K562 (cell line): ENCODE results near the gene MAP1S. TPM values are rescaled to one million over a fixed set of nuclear protein-coding genes. Genes with fewer than 3 reads are reported as not detected.

Source experiments
- CBFA2T3 ChIP-seq: fragments of 450-650 bp; IDR thresholded peaks from 2 replicates; pipeline ENCODE4 v1.6.1; 2017
- DEAF1 ChIP-seq: fragments of 450-650 bp; formaldehyde crosslinking; IDR thresholded peaks from 2 replicates; pipeline ENCODE4 v1.4.0; 2020; ENCODE audit warnings: mild to moderate bottlenecking, moderate library complexity
- ETV5 ChIP-seq: sonication (generic); formaldehyde crosslinking; IDR thresholded peaks from 2 replicates; pipeline ENCODE4 v1.4.0; 2020; ENCODE audit warnings: low read depth, mild to moderate bottlenecking, missing genetic modification reagents
- GTF3C2 ChIP-seq: IDR thresholded peaks from 3 replicates; pipeline ENCODE4 v1.6.1; 2011; ENCODE audit warnings: borderline replicate concordance, mild to moderate bottlenecking, moderate library complexity; ENCODE audit not compliant: insufficient read length; ENCODE audit errors: extremely low read depth
- HDAC1 ChIP-seq, 2 experiments: fragments of 450-650 bp; IDR thresholded peaks; 2 replicates each; pipeline ENCODE4 v1.6.1; 2016 to 2017; ENCODE audit warnings: inconsistent platforms in 1 of 2, mild to moderate bottlenecking in 1 of 2, moderate library complexity in 1 of 2
- NCOA2 ChIP-seq, 2 experiments: fragments of 450-650 bp; IDR thresholded peaks; 2 replicates each; pipeline ENCODE4 v1.6.1; 2018; ENCODE audit warnings: mild to moderate bottlenecking in 2 of 2, moderate library complexity in 1 of 2; ENCODE audit not compliant: partially characterized antibody in 2 of 2
- POLR2H ChIP-seq: IDR thresholded peaks from 2 replicates; pipeline ENCODE4 v1.6.1; 2016; ENCODE audit warnings: missing genetic modification characterization, low read depth, mild to moderate bottlenecking, control low read depth, missing compliant biosample characterization, moderate library complexity
- PRDM10 ChIP-seq: fragments of 450-650 bp; IDR thresholded peaks from 2 replicates; pipeline ENCODE4 v1.6.1; 2018; ENCODE audit not compliant: partially characterized antibody
- RCOR1 ChIP-seq, 2 experiments: IDR thresholded peaks; 2 replicates each; pipeline ENCODE4 v1.6.1; 2012; ENCODE audit warnings: low read depth in 2 of 2, low read length in 2 of 2, borderline replicate concordance in 1 of 2, improper control_type of control experiment in 1 of 2
- VEZF1 ChIP-seq: fragments of 200-800 bp; sonication (Bioruptor generic); IDR thresholded peaks from 2 replicates; pipeline ENCODE4 v1.6.1; 2017; ENCODE audit warnings: missing genetic modification characterization, missing compliant biosample characterization
- ZNF134 ChIP-seq: fragments of 250-450 bp; sonication (Bioruptor Pico); conservative IDR thresholded peaks from 2 replicates; pipeline ENCODE4 v1.4.0; 2020
- ZNF3 ChIP-seq: fragments of 250-450 bp; sonication (Bioruptor Pico); IDR thresholded peaks from 2 replicates; pipeline ENCODE4 v1.5.0; 2021; ENCODE audit warnings: mild to moderate bottlenecking, moderate library complexity
- ZNF445 ChIP-seq: fragments of 250-450 bp; sonication (Bioruptor Pico); IDR thresholded peaks from 2 replicates; pipeline ENCODE4 v1.4.0; 2020; ENCODE audit warnings: low read depth, mild to moderate bottlenecking, moderate library complexity
- ZNF507 ChIP-seq: conservative IDR thresholded peaks from 2 replicates; pipeline ENCODE4 v1.6.1; 2017; ENCODE audit warnings: missing genetic modification characterization, missing compliant biosample characterization
- ZNF583 ChIP-seq: fragments of 250-450 bp; sonication (Bioruptor Pico); IDR thresholded peaks from 2 replicates; pipeline ENCODE4 v1.4.0; 2020
- ZNF77 ChIP-seq: fragments of 250-450 bp; sonication (Bioruptor Pico); IDR thresholded peaks from 2 replicates; pipeline ENCODE4 v1.5.0; 2020
- polyA plus RNA-seq, 8 experiments: library from polyadenylated mRNA; depleted of rRNA in 4 of 8; stranded (reverse) in 5 of 8; unstranded in 3 of 8; fragments of >200 nt; fragmentation: Nextera tagmentation in 2 of 8; fragmentation: Illumina TruSeq in 1 of 8; extraction: Ambion mirVana in 2 of 8; extraction: Trizol in 1 of 8; gene quantifications; 2 replicates each; pipeline versions ENCODE4 v1.2.1 to v1.2.3, GENCODE V29; 2011 to 2014; ENCODE audit warnings: inconsistent platforms in 1 of 8, missing spikeins in 1 of 8
- total RNA-seq, 7 experiments: library from RNA; depleted of rRNA in 6 of 7; stranded (reverse); fragments of >200 nt in 6 of 7; fragmentation: Illumina TruSeq in 2 of 7; extraction: Trizol in 2 of 7; gene quantifications; 2 replicates each; pipeline versions ENCODE4 v1.2.1 to v1.2.3, GENCODE V29; 2011 to 2021; ENCODE audit warnings: low replicate concordance in 1 of 7

The MAP1S gene
- total and polyA plus RNA-seq, 9 of the 15 experiments (the other 6 are each of a cell fraction or from before 2014, with no cell fraction given), result 2.0 to 81.0 (median 9.5) TPM

- TF ChIP-seq PRDM10 (peak; percentile 21), ZNF77 (no peak), RCOR1 (IDR thresholded peaks at IDR 0.05; ENCODE audit: borderline replicate concordance in 1 of 2, low read depth in 2 of 2, low read length in 2 of 2) (peak in 1 of 2 experiments; percentile 62; a peak in 1 of 4 replicates), ZNF583 (no peak), ZNF3 (CRISPR knock-in tag) (no peak), DEAF1 (CRISPR knock-in tag) (no peak), VEZF1 (peak; percentile 56), ZNF445 (CRISPR knock-in tag) (no peak), ZNF507 (tag) (no peak), GTF3C2 (peak; percentile 63), ETV5 (CRISPR knock-in tag) (no peak), POLR2H (tag) (no peak), CBFA2T3 (no peak; the same call in 1 of the 2 replicates), HDAC1 (IDR thresholded peaks at IDR 0.05) (peak in 1 of 2 experiments; percentile 4; a peak in 1 of 4 replicates), ZNF134 (CRISPR knock-in tag) (no peak), NCOA2 (IDR thresholded peaks at IDR 0.05; ENCODE audit: partially characterized antibody in 2 of 2) (no peak)
These were observed 20.0 kb downstream of the MAP1S start (continued) for GRCh38 chr19:17739121-17739875.
